ENCODE results near the gene BIN1. TPM values are rescaled to one million over a fixed set of nuclear protein-coding genes. Genes with fewer than 3 reads are reported as not detected.

The BIN1 gene
- total RNA-seq: 37.4 and 77.1 TPM in 2 replicates

GRCh38 chr2:127106991-127107621 lies at the start of gene BIN1:
BIN1 (minus strand) TSS chr2:127107154; CDS start chr2:127106943, 211 bp downstream.

Other genes with a start within 250 kb of the BIN1 start
- not detected in 2 replicates for gene TEX51, start 208.3 kb downstream of the BIN1 start, total RNA-seq
- not detected in 2 replicates for gene CYP27C1, start 113.1 kb upstream of the BIN1 start, total RNA-seq
- 45.9 and 49.0 TPM in 2 replicates for gene ERCC3, start 187.0 kb upstream of the BIN1 start, total RNA-seq

Measured in epithelial cell of umbilical artery (primary cell).